DOHH2 (cell line): Measurements from ENCODE around the gene TMCO4.

Experiments
- EZH2phosphoT487 ChIP-seq: fragments of 200-600 bp; sonication (generic); IDR thresholded peaks from 2 replicates; pipeline ENCODE4 v1.6.1; 2017; ENCODE audit warnings: borderline replicate concordance, mild to moderate bottlenecking, antibody characterized with exemption, low read length, moderate library complexity, mixed read lengths
- TF ChIP-seq, protein P1 (sequence below): fragments of 200-600 bp; sonication (generic); IDR thresholded peaks from one replicate; pipeline ENCODE4 v1.5.1; 2014; ENCODE audit warnings: antibody characterized with exemption, mild to moderate bottlenecking, low read depth, low read length; ENCODE audit not compliant: poor library complexity, severe bottlenecking

GRCh38 chr1:19688041-19688842 lies 111.5 kb downstream of the TMCO4 start:
- TF ChIP-seq, protein P1, sequence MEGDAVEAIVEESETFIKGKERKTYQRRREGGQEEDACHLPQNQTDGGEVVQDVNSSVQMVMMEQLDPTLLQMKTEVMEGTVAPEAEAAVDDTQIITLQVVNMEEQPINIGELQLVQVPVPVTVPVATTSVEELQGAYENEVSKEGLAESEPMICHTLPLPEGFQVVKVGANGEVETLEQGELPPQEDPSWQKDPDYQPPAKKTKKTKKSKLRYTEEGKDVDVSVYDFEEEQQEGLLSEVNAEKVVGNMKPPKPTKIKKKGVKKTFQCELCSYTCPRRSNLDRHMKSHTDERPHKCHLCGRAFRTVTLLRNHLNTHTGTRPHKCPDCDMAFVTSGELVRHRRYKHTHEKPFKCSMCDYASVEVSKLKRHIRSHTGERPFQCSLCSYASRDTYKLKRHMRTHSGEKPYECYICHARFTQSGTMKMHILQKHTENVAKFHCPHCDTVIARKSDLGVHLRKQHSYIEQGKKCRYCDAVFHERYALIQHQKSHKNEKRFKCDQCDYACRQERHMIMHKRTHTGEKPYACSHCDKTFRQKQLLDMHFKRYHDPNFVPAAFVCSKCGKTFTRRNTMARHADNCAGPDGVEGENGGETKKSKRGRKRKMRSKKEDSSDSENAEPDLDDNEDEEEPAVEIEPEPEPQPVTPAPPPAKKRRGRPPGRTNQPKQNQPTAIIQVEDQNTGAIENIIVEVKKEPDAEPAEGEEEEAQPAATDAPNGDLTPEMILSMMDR = no peak
- TF ChIP-seq EZH2phosphoT487 = no peak
